Right renal cortex interstitium (tissue), 3 donors: ENCODE results near the gene SLC9A3. TPM values are rescaled to one million over a fixed set of nuclear protein-coding genes. Genes with fewer than 3 reads are reported as not detected.

Experiments used
- DNase-seq, 3 donors: peaks; one replicate each; pipeline ENCODE4 v3.0.0-alpha.2; 2013; ENCODE audit warnings: low read depth in 3 of 3, low spot score in 2 of 3
- polyA plus RNA-seq, 3 donors: library from polyadenylated mRNA; unstranded; fragments of 120-200 nt; gene quantifications; one replicate each; pipeline ENCODE4 v1.2.1, GENCODE V29; 2013; ENCODE audit not compliant: insufficient read length in 3 of 3

SLC9A3 gene
- polyA plus RNA-seq, 3 donors, result 34.9 to 43.2 (median 40.7) TPM

- DNase-seq, result no peak
Measured at GRCh38 chr5:422323-423232, 101.7 kb downstream of the SLC9A3 start.

DNA sequence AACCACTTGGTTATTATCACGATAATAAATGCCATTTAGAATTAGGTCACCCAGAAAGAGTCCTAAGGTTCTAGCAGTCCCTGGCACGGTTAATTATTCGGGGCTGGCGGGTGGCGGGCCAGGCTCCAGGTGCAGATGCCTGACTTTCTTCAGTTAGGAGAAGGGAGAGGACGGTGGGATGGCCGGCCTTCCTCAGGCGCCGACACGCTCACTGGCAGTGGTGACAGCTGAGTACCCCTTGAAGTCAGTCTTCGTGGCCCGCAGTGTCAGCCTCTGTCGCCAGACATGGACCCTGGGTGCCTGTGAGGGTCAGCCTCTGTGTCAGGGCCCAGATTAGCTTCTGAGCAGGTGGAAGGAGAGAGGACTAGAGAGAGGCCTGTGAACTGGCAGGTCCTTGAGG lies 102.3 kb downstream of the SLC9A3 start:
- no peak for DNase-seq

- DNase-seq, result no peak
Measured at GRCh38 chr5:421287-421880, 102.9 kb downstream of the SLC9A3 start.

- no peak for DNase-seq
Measured at GRCh38 chr5:420632-421286, 103.5 kb downstream of the SLC9A3 start.

Other genes with a start within 250 kb of the SLC9A3 start
- 1 to 10 TPM; 1.6 to 2.1 (median 1.9) TPM for gene AHRR, start 202.7 kb downstream of the SLC9A3 start, polyA plus RNA-seq
- 10 to 100 TPM; 48.7 to 55.6 (median 52.6) TPM for gene EXOC3, start 81.3 kb downstream of the SLC9A3 start, polyA plus RNA-seq
- 1 to 10 TPM; 7.6 to 8.6 (median 7.8) TPM for gene CEP72, start 87.9 kb upstream of the SLC9A3 start, polyA plus RNA-seq
- 1 to 10 TPM; 2.9 to 5.5 (median 3.9) TPM for gene TPPP, start 168.9 kb upstream of the SLC9A3 start, polyA plus RNA-seq